Upper lobe of left lung (tissue), 4 donors: ENCODE results near the gene ATP9B.

Source experiments
- CTCF ChIP-seq, 6 experiments: fragments of 450-650 bp in 4 of 6; fragments of 200-600 bp in 2 of 6; sonication (generic) in 2 of 6; IDR thresholded peaks; one replicate each; pipeline ENCODE4 v1.5.1; 2016 to 2019; ENCODE audit warnings: antibody characterized with exemption in 6 of 6
- POLR2A ChIP-seq, 4 donors: fragments of 450-650 bp; IDR thresholded peaks; one replicate each; pipeline ENCODE4 v1.5.1; 2016 to 2017; ENCODE audit warnings: antibody characterized with exemption in 4 of 4, mild to moderate bottlenecking in 2 of 4

GRCh38 chr18:79047556-79048244 is 21.5 kb upstream of the ATP9B start:
- no peak for TF ChIP-seq POLR2A (IDR thresholded peaks at IDR 0.05)
- no peak for TF ChIP-seq CTCF (IDR thresholded peaks at IDR 0.05)
